Measurements from ENCODE around the gene CHST11.
"Not testable (repeated sequence)": the region's sequence is repeated elsewhere in the genome, so short reads cannot be mapped to it uniquely, and the experiment has no call there.

CHST11 gene

GRCh38 chr12:104790296-104791125, 333.8 kb downstream of the CHST11 start:
- DNase-seq, result no peak

DNA sequence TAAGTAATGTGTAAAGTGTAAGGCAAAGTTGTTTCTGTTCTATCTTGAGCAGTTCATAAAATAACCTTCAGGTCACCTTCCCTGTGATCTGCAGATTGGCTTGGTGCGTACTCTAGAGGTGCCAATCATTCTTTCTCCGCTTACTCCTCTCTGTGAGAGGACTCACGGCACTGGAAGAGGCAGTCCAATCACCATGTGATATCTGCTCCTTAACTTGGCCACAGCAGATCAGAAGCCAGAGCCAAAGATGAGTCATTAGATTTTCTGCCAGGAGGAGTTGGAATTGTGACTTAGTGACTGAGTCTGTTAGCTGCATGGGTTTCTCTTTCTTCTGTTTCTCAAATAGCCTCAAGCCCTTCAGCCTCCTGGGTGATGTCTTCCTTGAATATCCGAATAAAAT, 335.8 kb downstream of the CHST11 start:
- DNase-seq, result no peak

- DNase-seq, result no peak
Measured at GRCh38 chr12:104793285-104793684, 336.5 kb downstream of the CHST11 start.

DNA sequence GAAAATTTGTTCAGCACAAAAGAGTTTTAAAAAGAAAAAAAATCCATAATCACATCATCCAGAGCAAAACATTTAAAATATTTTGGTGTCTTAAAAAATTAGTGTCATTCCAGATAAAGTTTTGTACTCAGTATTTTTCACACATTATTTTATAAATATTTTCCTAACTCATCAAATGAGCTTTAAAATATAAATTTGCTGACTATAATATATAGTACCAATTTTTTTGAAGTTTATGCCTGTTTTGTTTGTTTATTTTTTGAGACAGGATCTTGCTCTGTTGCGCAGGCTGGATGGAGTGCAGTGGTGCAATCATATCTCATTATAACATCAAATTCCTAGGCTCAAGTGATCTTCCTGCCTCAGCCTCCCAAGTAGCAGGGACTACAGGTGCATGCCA, 337.2 kb downstream of the CHST11 start:
- DNase-seq, result no peak

GRCh38 chr12:104796475-104796862, 339.7 kb downstream of the CHST11 start:
- DNase-seq, result no peak

- DNase-seq, result no peak
Measured at GRCh38 chr12:104799458-104799857, 342.7 kb downstream of the CHST11 start.

GRCh38 chr12:104801005-104801404, 344.3 kb downstream of the CHST11 start:
- no peak for DNase-seq

DNA sequence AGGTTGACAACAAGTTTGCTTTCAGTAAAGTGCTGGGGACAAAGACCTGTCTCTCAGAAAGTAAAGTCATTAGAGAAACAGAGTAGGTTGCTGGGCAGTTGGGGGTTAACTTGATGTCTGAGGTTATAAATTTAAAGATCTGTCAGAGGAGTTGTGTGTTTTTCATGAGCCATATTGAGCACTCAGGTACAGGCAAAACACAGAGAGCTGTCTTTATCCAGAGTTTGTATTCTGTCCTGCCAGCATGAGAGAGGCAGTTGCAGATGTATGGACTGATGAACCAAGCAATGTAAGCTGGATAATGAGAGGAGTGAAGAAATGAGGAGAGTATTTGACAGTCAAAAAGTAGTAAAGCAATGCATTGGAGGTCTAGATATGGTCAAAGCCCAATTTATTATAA, 344.7 kb downstream of the CHST11 start:
- DNase-seq, result no peak

DNA sequence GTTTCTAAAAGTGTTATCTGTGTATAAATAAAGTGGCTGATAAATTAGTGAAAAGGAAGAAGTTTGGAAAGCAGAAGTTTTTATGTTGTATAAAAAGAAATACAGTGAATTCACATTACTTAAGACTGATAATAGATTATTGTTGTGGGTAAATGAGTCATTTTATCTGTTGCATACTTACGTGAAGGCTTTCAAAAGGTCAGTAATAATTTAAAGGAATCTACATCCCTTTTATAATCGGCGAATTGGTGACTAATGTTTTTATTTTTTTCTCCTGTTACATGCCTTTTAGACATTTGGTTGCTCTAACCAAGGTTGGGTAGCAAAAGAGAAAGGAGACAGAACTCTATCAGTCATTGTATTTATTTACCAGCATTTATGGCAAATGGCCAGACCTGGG, 345.5 kb downstream of the CHST11 start:
- no peak for DNase-seq

DNA sequence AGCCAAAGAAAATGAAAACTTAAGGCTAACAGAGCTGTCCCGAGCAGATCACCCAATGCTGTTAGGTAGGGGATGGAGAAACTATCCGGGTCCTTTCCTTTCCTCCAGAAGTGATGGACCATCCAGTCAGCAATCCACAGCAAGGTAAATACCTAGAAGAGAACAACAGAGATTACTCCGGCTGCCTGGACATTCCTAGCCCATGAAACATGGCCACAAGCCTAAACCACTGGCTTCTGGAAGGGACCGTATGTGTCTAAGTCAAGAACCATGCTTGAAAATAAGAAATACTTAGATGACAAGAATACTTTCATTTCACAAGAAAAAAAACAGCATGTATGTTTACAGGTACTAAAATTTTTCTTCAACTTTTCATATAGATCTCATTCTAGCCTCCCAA, 348.4 kb downstream of the CHST11 start:
- no peak for DNase-seq

DNA sequence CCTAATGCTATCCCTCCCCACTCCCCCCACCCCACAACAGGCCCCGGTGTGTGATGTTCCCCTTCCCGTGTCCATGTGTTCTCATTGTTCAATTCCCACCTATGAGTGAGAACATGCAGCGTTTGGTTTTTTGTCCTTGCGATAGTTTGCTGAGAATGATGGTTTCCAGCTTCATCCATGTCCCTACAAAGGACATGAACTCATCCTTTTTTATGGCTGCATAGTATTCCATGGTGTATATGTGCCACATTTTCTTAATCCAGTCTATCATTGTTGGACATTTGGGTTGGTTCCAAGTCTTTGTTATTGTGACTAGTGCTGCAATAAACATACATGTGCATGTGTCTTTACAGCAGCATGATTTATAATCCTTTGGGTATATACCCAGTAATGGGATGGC, 349.4 kb downstream of the CHST11 start:
- DNase-seq, result not testable (repeated sequence)

- DNase-seq, result no peak
Measured at GRCh38 chr12:104809251-104809650, 352.5 kb downstream of the CHST11 start.

- no peak for DNase-seq
Measured at GRCh38 chr12:104809706-104810385, 353.1 kb downstream of the CHST11 start.
